K562 (cell line): ENCODE data around the gene DTX1. TPM values are rescaled to one million over a fixed set of nuclear protein-coding genes. Genes with fewer than 3 reads are reported as not detected.
A peak's percentile ranks its signal among the peaks of the same experiment; 100 is the strongest.

Experiments used
- ATAC-seq: fragments of 200-7000 bp; cut with Tn5 transposase; 3 replicates; pipeline ENCODE4 v1.9.1; 2020; ENCODE audit warnings: moderate library complexity
- BruUV-seq: library from RNA; stranded (reverse); fragments of 400-500 nt; replicated peaks from 2 replicates; lab custom pipeline; 2021; lab: Mats Ljungman, UMichigan
- CTCF ChIA-PET: fragments of 300-600 bp; formaldehyde crosslinking; extraction: SDS; loops from one replicate; lab custom pipeline; 2021; ENCODE audit warnings: low intra/inter-chr PET ratio; lab: Yijun Ruan, JAX
- POLR2A ChIA-PET: fragments of 300-600, 350-650 bp; sonication (Branson Sonifier 250); formaldehyde crosslinking; extraction: SDS; loops from one replicate; lab custom pipeline; 2021; ENCODE audit warnings: antibody characterized with exemption, inconsistent platforms; lab: Yijun Ruan, JAX
- DNase-seq, 4 experiments: peaks; one replicate each; pipeline versions ENCODE4 v3.0.0 to v3.0.0-alpha.2; 2011 to 2018; ENCODE audit warnings: low spot score in 3 of 4, mixed read lengths in 3 of 4; ENCODE audit errors: extremely low read depth in 1 of 4
- FAIRE-seq: peaks from 2 replicates; lab custom pipeline; 2011; peaks lifted over from hg19 to GRCh38; lab: Jason Lieb, UNC
- H2AFZ ChIP-seq: 2 replicates; pipeline ENCODE4 v1.6.0; 2011; ENCODE audit warnings: low read depth, low read length, control low read depth, inconsistent platforms
- H3K27ac ChIP-seq: fragments of 200-600 bp; 3 replicates; pipeline ENCODE4 v1.8.0; 2011; ENCODE audit warnings: low read depth, mild to moderate bottlenecking, control low read depth, inconsistent platforms, low read length, moderate library complexity, mixed read lengths; ENCODE audit errors: extremely low read depth
- H3K27me3 ChIP-seq, 2 experiments: fragments of 300-600 bp in 1 of 2; 2 replicates in 1 of 2; 3 replicates in 1 of 2; pipeline versions ENCODE4 v1.6.0 to v1.8.0; 2011; ENCODE audit warnings: inconsistent platforms in 2 of 2, low read length in 2 of 2, mild to moderate bottlenecking in 1 of 2, mixed read lengths in 1 of 2, moderate library complexity in 1 of 2; ENCODE audit not compliant: control insufficient read depth in 2 of 2, insufficient read depth in 2 of 2
- H3K36me3 ChIP-seq: fragments of 300-600 bp; 3 replicates; pipeline ENCODE4 v1.8.0; 2011; ENCODE audit warnings: mild to moderate bottlenecking, low read length, inconsistent platforms; ENCODE audit not compliant: control insufficient read depth, insufficient read depth
- H3K4me1 ChIP-seq, 2 experiments: fragments of 200-600 bp in 1 of 2; replicated peaks in 1 of 2; 2 replicates in 1 of 2; 3 replicates in 1 of 2; pipeline versions ENCODE4 v1.5.1 to v1.8.0; 2011; ENCODE audit warnings: inconsistent platforms in 2 of 2, low read length in 2 of 2, mild to moderate bottlenecking in 1 of 2, mixed read lengths in 1 of 2, moderate library complexity in 1 of 2; ENCODE audit not compliant: control insufficient read depth in 2 of 2, insufficient read depth in 2 of 2
- H3K4me2 ChIP-seq: 2 replicates; pipeline ENCODE4 v1.6.1; 2011; ENCODE audit warnings: low read length, control low read depth, inconsistent platforms, mixed read lengths; ENCODE audit not compliant: insufficient read depth
- H3K4me3 ChIP-seq: fragments of 200-600 bp; sonication (generic), shearing (Covaris generic); 2 replicates; pipeline ENCODE4 v1.5.1; 2016; ENCODE audit warnings: control low read depth, inconsistent platforms
- H3K79me2 ChIP-seq: fragments of 200-600 bp; 3 replicates; pipeline ENCODE4 v1.8.0; 2011; ENCODE audit warnings: low read length, inconsistent platforms; ENCODE audit not compliant: control insufficient read depth, insufficient read depth
- H3K9ac ChIP-seq, 2 experiments: 2 replicates each; pipeline versions ENCODE4 v1.6.0 to v1.6.1; 2011; ENCODE audit warnings: low read depth in 2 of 2, low read length in 2 of 2, control low read depth in 1 of 2, inconsistent platforms in 1 of 2, mild to moderate bottlenecking in 1 of 2, mixed read lengths in 1 of 2; ENCODE audit not compliant: insufficient read depth in 1 of 2
- H3K9me1 ChIP-seq: one replicate; pipeline ENCODE4 v1.6.0; 2011; ENCODE audit warnings: inconsistent platforms, mild to moderate bottlenecking, low read length, moderate library complexity; ENCODE audit not compliant: control insufficient read depth, insufficient read depth
- H3K9me3 ChIP-seq: replicated peaks from 2 replicates; pipeline ENCODE4 v1.5.1; 2011; ENCODE audit warnings: low read depth, low read length, inconsistent platforms; ENCODE audit not compliant: control insufficient read depth, insufficient read depth
- H4K20me1 ChIP-seq: replicated peaks from 2 replicates; pipeline ENCODE4 v1.6.1; 2011; ENCODE audit warnings: low read length, inconsistent platforms, mixed read lengths; ENCODE audit not compliant: control insufficient read depth, insufficient read depth
- BDP1 ChIP-seq: IDR thresholded peaks from 3 replicates; pipeline ENCODE4 v1.6.1; 2011; ENCODE audit not compliant: insufficient read length, insufficient read depth
- CBFA2T3 ChIP-seq: fragments of 450-650 bp; IDR thresholded peaks from 2 replicates; pipeline ENCODE4 v1.6.1; 2017
- CREM ChIP-seq: IDR thresholded peaks from 2 replicates; pipeline ENCODE4 v1.6.1; 2014; ENCODE audit warnings: antibody characterized with exemption, low read depth
- E2F8 ChIP-seq: fragments of 450-650 bp; IDR thresholded peaks from 2 replicates; pipeline ENCODE4 v1.7.1; 2018; ENCODE audit warnings: mild to moderate bottlenecking, low read depth; ENCODE audit not compliant: partially characterized antibody
- EGR1 ChIP-seq: fragments of 450-650 bp; conservative IDR thresholded peaks from 2 replicates; pipeline ENCODE4 v1.6.1; 2017; ENCODE audit warnings: mild to moderate bottlenecking
- HCFC1 ChIP-seq: IDR thresholded peaks from 2 replicates; pipeline ENCODE4 v1.6.1; 2012; ENCODE audit warnings: low read depth, low read length, improper control_type of control experiment
- KDM1A ChIP-seq, 2 experiments: fragments of 450-650 bp; IDR thresholded peaks; 2 replicates each; pipeline ENCODE4 v1.6.1; 2016; ENCODE audit warnings: mild to moderate bottlenecking in 2 of 2
- NELFE ChIP-seq: IDR thresholded peaks from 2 replicates; pipeline ENCODE4 v1.6.1; 2011; ENCODE audit warnings: mild to moderate bottlenecking; ENCODE audit not compliant: insufficient read depth, insufficient read length
- SPI1 ChIP-seq: IDR thresholded peaks from 2 replicates; pipeline ENCODE4 v1.6.1; 2011; ENCODE audit warnings: low read depth, low read length, control low read depth, borderline replicate concordance
- TFAM ChIP-seq: fragments of 250-450 bp; sonication (Bioruptor Pico); conservative IDR thresholded peaks from 2 replicates; pipeline ENCODE4 v1.5.0; 2021; ENCODE audit warnings: mild to moderate bottlenecking, moderate library complexity
- ZBTB7A ChIP-seq: IDR thresholded peaks from 2 replicates; pipeline ENCODE4 v1.6.1; 2011; ENCODE audit warnings: low read depth, mild to moderate bottlenecking, low read length, moderate library complexity, borderline replicate concordance; ENCODE audit not compliant: control insufficient read depth
- WGBS: fragments of 100-300 bp; shearing (Covaris generic); methylation state at CpG from one replicate; pipeline ENCODE4 v1.1.6; 2016; ENCODE audit warnings: low coverage, mixed read lengths; ENCODE audit not compliant: insufficient coverage; ENCODE audit errors: missing lambda C conversion rate; 5-methylcytosine and 5-hydroxymethylcytosine counted together
- in situ Hi-C: fragments of 300-500 bp; cut with MboI; formaldehyde crosslinking; loops from 4 replicates; pipeline ENCODE4 v1.15.0; 2018; ENCODE audit warnings: inconsistent platforms, mixed read lengths
- intact Hi-C: fragments of 100-400 bp; cut with micrococcal nuclease; formaldehyde crosslinking; loops from 2 replicates; pipeline ENCODE4 v1.14.2; 2022
- polyA plus RNA-seq, 8 experiments: library from polyadenylated mRNA; depleted of rRNA in 4 of 8; stranded (reverse) in 5 of 8; unstranded in 3 of 8; fragments of >200 nt; fragmentation: Nextera tagmentation in 2 of 8; fragmentation: Illumina TruSeq in 1 of 8; extraction: Ambion mirVana in 2 of 8; extraction: Trizol in 1 of 8; gene quantifications; 2 replicates each; pipeline versions ENCODE4 v1.2.1 to v1.2.3, GENCODE V29; 2011 to 2014; ENCODE audit warnings: inconsistent platforms in 1 of 8, missing spikeins in 1 of 8
- total RNA-seq, 7 experiments: library from RNA; depleted of rRNA in 6 of 7; stranded (reverse); fragments of >200 nt in 6 of 7; fragmentation: Illumina TruSeq in 2 of 7; extraction: Trizol in 2 of 7; gene quantifications; 2 replicates each; pipeline versions ENCODE4 v1.2.1 to v1.2.3, GENCODE V29; 2011 to 2021; ENCODE audit warnings: low replicate concordance in 1 of 7
- TF ChIP-seq, protein P1 (sequence below): fragments of 450-650 bp; formaldehyde crosslinking; IDR thresholded peaks from 2 replicates; pipeline ENCODE4 v1.4.0; 2020; ENCODE audit warnings: mild to moderate bottlenecking, moderate library complexity
- TF ChIP-seq, protein P2 (sequence below): sonication (generic); formaldehyde crosslinking; IDR thresholded peaks from 2 replicates; pipeline ENCODE4 v1.8.0; 2022; ENCODE audit warnings: missing genetic modification reagents, mild to moderate bottlenecking, moderate library complexity, borderline replicate concordance
- TF ChIP-seq, protein P3 (sequence below): fragments of 250-450 bp; sonication (Bioruptor Pico); IDR thresholded peaks from 2 replicates; pipeline ENCODE4 v1.8.0; 2022; ENCODE audit warnings: moderate library complexity, mild to moderate bottlenecking, inconsistent platforms

Gene DTX1
- total and polyA plus RNA-seq, 9 of the 15 experiments (the other 6 are each of a cell fraction or from before 2014, with no cell fraction given): not detected

GRCh38 chr12:113131556-113131955, 75.0 kb downstream of the DTX1 start (continued):
- peak in 1 of 2 experiments; percentile 50; a peak in 2 of 4 replicates for TF ChIP-seq KDM1A (IDR thresholded peaks at IDR 0.05)

GRCh38 chr12:113133036-113133435, 76.5 kb downstream of the DTX1 start:
- Histone ChIP-seq H3K4me3 (no peak overlapping the region), H3K4me2 (no peak overlapping the region), H3K4me1 (peaks cover 8 to 29% of the 10 kb centered on the region in 2 experiments), H3K27ac (no peak overlapping the region), H3K9me1 (no peaks in the 10 kb centered on the region), H3K9ac (no peak overlapping the region), H3K27me3 (peaks cover 0 to 5% of the 10 kb centered on the region in 2 experiments; a peak in 1 of 5 replicates), H3K79me2 (no peaks in the 10 kb centered on the region), H3K36me3 (no peaks in the 10 kb centered on the region), H3K9me3 (no peaks in the 10 kb centered on the region), H4K20me1 (peaks cover 10% of the 10 kb centered on the region), H2AFZ (no peak overlapping the region)
- no TSS peak for BruUV-seq
- ATAC-seq (no peak), DNase-seq (no peak), FAIRE-seq (no peak)
- in situ Hi-C loops (no loop called here), intact Hi-C loops (no loop called here)
- CTCF ChIA-PET: no interaction called here
- TF ChIP-seq NELFE: no peak
- TF ChIP-seq, protein P1, sequence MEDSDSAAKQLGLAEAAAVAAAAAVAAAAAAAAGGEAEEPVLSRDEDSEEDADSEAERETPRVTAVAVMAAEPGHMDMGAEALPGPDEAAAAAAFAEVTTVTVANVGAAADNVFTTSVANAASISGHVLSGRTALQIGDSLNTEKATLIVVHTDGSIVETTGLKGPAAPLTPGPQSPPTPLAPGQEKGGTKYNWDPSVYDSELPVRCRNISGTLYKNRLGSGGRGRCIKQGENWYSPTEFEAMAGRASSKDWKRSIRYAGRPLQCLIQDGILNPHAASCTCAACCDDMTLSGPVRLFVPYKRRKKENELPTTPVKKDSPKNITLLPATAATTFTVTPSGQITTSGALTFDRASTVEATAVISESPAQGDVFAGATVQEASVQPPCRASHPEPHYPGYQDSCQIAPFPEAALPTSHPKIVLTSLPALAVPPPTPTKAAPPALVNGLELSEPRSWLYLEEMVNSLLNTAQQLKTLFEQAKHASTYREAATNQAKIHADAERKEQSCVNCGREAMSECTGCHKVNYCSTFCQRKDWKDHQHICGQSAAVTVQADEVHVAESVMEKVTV: no peak
- TF ChIP-seq TFAM (CRISPR knock-in tag): no peak
- TF ChIP-seq CREM: 0 out of 2 replicates have a peak, but pooled peaks have one; percentile 26
- TF ChIP-seq CBFA2T3: peak; percentile 32; the same call in 1 of the 2 replicates
- TF ChIP-seq E2F8: no peak
- TF ChIP-seq SPI1: no peak
- TF ChIP-seq BDP1: no peak
- peak; percentile 46; the same call in 1 of the 2 replicates for TF ChIP-seq EGR1
- TF ChIP-seq, protein P2, sequence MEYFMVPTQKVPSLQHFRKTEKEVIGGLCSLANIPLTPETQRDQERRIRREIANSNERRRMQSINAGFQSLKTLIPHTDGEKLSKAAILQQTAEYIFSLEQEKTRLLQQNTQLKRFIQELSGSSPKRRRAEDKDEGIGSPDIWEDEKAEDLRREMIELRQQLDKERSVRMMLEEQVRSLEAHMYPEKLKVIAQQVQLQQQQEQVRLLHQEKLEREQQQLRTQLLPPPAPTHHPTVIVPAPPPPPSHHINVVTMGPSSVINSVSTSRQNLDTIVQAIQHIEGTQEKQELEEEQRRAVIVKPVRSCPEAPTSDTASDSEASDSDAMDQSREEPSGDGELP (CRISPR knock-in tag): peak; percentile 40; the same call in 1 of the 2 replicates
- TF ChIP-seq ZBTB7A: peak; percentile 30; the same call in 1 of the 2 replicates
- TF ChIP-seq, protein P3, sequence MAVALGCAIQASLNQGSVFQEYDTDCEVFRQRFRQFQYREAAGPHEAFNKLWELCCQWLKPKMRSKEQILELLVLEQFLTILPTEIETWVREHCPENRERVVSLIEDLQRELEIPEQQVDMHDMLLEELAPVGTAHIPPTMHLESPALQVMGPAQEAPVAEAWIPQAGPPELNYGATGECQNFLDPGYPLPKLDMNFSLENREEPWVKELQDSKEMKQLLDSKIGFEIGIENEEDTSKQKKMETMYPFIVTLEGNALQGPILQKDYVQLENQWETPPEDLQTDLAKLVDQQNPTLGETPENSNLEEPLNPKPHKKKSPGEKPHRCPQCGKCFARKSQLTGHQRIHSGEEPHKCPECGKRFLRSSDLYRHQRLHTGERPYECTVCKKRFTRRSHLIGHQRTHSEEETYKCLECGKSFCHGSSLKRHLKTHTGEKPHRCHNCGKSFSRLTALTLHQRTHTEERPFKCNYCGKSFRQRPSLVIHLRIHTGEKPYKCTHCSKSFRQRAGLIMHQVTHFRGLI (CRISPR knock-in tag): no peak
- no peak for TF ChIP-seq HCFC1
- WGBS: 3% methylated on average over 6 of the region's 6 CpGs
- POLR2A ChIA-PET: interaction anchor here (0.5 to 0.6 kb wide), 2 partner anchors 162 to 312 kb away, joined by 3 read pairs; no protein-coding TSS in a partner anchor
